Occipital lobe (tissue), 2 donors: ENCODE results near the gene MPZL1. TPM values are rescaled to one million over a fixed set of nuclear protein-coding genes. Genes with fewer than 3 reads are reported as not detected.
A peak's percentile ranks its signal among the peaks of the same experiment; 100 is the strongest.

Experiments used
- DNase-seq: peaks from one replicate; lab custom pipeline; 2025; lab: John Stamatoyannopoulos, UW
- total RNA-seq: library from RNA; depleted of rRNA; stranded (reverse); fragments of >200 nt; gene quantifications from one replicate; pipeline ENCODE4 v1.2.3, GENCODE V29; 2014

The MPZL1 gene
- total RNA-seq, 1 donor from 2014 or later = 278 TPM

DNA sequence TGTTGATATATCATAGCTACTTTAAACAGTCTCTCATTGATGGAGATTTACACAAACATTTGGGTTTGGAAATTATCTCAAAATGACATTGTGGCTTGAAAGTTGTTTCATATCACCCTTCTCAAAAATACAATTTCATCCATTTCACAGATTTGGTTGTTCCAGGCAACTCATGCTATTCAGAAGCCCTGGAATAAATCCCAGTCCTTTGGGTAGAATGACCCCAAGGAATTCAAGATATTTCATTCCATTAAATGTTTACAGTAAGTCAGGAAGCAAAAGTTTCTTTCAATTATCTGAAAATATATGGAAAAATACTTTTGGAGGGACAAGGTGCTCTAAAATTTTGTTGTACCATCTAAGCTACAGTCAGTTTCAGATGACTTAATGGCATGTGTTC, 27.1 kb downstream of the MPZL1 start:
- DNase-seq = no peak

DNA sequence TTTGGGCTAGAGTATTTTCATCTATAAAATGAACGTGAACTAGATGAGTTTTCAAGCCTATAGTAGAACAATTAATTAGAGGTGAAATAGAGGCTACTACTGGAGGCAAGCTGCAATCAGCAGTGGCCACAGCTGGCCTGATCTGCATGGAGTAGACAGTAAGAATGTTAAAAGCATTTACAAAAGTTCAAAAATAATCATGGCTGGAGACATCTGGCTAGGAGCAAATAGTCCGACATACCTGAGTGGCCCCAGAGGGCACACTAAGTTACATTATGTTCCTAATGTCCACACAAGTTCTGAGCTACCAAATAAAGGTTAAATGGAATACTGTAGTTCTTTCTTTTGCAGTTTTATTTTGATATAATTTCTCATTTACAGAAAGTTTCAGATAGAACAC, 28.0 kb downstream of the MPZL1 start:
- DNase-seq = no peak

DNA sequence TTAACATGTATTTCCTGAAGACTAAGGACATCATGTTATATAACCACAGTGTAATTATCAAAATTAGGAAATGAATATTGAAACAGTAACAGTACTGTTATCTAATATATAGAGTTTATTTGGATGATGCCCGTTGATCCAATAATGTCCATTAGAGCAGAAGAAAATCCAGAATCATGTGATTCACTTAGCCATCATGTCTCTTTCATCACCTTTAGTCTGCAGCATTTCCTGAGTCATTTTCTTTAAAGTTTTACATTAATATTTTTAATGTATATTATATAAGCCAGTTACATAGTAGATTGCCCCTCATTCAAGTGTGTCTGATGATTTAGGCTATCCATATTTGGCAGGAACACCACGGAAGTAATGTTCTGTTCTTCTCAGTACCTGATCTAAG, 28.9 kb downstream of the MPZL1 start:
- DNase-seq = no peak

DNA sequence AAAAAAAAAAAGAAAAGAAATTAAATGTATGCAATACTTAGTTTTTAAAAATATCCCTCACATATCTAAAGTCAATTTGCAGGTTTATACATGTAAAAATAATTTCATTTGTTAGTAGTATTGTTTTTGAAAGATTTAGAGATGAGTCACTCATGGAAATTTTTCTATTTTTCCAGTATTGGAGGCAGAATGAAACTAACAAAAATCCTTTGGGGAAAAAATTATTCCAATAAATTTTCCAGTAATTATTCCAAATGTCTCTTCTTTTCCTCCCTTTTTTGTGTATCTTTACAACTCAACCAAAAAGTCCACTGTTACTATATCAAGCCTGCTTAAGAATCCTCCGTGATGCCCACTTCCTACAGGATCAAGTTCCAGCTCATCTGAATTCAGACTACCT, 29.9 kb downstream of the MPZL1 start:
- no peak for DNase-seq

DNA sequence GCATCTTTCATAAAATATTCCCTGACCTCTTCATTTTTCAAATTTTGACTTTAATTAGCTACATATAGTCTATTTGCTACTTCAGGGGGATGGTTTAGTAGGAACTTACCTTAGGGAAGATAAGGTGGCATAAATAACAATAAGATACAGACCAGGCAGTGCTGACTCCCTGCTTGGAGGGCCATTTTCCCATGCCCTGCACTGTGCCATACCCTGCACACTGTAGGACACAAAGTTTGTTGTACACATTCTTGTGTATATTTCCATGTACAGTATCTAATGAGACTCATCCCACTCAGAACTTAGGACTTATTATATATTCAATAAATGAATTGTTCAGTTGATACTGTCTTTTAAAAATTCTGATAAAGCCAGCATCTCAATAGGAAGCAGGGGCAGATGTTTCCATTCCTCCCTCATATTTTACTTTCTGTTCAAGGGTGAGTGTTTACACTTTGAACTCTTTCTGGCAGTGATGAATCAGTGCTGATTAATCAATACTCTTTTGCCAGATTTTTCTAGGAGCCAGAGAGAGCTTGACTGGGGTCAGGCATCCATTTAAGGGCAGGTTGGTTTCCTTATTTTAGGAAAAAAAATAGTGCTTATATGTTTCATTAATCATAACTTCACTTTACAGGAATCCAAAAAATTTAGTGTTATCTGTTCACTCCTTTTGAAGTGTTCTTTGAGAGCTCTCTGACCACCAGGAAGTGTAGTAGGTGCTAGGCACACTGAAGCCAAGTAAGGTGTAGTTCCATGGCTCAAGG, 30.6 kb downstream of the MPZL1 start:
- no peak for DNase-seq

DNA sequence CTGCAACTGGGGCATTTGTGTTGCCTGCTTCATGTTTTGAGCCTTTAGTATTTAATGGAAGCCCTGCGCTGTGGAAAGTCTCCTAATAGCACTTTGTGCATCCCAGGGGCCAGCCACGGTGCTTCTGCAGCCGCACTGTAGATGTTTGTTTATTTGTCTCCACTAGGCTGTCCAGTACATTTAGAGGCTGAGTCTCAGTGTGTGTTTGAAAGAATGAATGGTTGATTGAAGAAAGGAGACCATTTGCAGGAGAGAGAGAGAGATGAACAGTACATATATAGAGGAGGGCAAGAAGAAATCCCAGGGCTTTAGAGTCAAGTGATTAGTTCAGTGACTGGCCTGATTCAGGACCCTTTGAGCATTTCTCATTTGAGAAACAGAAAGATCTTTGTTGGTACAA, 33.9 kb downstream of the MPZL1 start:
- DNase-seq = no peak

DNA sequence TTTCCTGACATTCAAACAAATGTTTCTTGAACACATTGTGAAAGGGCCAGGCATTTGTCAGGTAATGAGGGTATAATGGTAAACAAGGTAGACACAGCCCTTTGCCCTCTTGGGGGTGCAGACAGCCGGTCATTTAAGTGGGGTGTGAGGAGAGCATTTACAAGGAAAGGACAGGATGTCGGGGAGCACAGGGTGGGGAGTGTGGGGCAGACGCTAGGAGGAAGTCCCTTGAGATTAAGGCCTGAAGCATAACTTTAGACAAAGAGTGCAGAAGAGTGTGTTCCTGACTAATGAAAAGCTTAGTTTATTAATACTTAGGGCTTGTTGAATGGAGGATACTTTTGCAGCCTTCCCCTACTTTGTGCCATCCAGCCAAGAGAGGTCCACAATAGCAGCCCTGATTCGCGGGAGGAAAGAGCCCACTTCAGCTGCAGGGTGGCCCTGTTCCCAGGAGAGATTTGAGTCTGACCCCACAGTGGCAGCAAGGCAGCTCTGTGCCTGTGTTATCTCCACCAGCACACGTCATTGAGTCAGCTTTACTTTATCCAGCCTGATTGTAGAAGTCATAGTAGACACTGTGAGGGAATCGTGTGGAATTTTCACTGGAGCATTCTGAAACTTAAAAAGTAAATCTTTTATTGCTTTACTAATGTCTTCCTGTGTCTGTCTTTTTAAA, 35.1 kb downstream of the MPZL1 start:
- DNase-seq = no peak

DNA sequence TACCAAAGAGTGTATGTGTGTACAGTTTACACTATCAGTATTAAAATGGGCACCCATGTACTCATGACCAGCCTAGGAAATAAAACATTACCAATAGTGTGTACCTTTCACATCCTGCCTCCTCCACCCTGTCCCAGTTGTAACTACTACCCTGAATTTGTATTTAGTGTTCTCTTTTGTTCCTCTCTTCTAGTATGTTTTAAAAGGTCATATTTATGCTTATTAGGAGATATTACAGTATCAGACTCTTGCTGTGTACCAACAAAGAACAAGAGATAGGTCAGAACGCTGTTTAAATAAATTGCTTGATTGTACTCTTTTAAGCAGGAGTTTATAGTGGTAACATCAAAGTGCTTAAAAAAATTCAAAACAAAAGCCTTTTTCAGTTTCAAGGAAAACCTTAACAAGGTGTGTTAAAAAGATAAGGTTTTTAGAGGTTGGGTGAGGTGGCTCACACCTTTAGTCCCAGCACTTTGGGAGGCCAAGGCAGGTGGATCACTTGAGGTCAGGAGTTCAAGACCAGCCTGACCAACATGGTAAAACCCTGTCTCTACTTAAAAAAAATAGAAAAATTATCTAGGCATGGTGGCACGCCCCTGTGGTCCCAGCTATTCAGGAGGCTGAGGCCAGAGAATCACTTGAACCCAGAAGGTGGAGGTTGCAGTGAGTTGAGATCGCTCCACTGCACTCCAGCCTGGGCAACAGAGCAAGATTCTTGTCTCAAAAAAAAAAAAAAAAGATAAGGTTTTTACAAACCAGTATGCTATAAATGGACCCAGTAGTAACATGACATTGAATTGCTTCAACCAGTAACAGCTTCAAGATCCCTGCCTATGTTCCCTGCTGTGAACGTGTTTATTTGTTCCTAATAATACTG, 35.9 kb downstream of the MPZL1 start:
- DNase-seq = no peak

DNA sequence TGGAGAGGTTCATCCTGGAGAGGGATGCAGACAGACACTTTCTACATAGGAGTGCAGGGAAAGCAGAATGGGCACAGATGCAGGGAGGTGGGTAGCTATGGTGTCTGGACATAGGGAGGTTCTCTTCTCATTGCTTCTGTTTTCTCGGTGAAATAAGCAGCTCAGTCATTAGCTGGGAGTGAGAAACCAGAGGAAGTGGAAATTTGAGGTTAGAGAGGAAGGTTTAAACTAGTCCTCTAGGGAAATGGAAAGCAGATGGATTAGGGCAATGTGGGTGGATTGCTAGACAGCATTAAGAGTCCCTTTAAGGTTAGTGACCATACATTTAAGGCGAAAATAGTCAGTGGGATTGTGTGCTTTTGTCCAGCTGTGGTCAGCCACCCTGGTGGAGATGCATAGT, 39.6 kb downstream of the MPZL1 start:
- no peak for DNase-seq

DNA sequence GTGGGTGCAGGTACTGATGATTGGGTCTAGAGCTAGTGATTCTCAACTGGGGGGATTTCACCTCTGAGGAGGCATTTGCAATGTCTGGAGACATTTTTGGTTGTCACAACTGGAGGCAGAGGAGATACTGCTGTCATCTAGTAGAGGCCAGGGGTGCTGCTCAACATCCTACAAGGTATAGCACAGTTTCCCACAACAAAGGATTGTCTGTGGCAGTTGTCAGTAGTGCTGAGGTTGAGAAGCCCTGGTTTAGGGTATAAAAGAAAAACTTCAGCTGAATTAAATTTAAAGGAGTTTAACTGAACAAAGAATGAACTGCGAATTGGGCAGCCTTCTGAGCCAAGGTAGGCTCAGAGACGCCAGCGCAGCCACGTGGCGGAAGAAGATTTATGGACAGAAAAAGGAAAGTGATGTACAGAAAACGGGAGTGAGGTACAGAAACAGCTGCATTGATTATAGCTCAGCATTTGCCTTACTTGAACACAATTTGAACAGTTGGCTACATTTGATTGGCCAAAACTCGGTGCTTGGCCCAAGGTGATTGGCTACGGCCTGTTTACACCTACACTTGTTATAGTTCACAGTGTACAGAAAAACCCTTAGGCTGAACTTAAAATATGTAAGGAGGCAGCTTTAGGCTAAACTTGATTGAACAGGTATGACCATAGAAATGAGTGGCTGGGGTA, 40.4 kb downstream of the MPZL1 start:
- no peak for DNase-seq

DNA sequence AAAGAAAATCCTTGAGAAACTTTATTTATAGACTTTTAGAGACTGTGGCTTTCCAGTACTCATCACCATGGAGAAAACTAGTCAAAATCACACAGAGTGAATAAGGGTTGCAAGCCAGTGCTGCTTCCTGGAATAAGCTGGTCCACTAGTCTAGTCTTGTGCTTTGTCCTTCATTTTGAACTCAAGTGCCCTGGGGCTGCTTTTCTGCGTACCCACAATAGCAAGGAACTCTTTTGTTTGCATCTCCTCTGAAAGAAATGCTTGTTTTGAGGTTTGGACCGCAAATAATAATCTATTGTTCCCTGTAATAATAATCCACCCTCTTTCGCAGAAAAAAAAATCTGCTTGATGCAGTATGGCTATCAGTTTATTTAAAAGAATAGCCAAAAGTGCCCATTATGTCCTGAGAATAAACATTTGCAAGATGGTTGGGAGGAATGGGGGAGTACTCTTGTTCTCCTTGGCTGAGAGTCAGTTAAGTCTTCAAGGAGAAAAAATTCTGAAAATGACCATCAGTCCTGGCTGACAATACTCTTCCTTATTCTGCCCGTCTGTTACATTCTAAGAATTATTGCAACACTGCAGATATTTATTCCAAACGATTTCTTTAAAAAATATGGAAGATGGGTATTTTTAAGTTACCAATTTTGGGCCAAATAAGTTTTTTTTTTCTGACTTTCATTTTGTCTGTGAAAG, 41.9 kb downstream of the MPZL1 start:
- peak; percentile 25 for DNase-seq

DNA sequence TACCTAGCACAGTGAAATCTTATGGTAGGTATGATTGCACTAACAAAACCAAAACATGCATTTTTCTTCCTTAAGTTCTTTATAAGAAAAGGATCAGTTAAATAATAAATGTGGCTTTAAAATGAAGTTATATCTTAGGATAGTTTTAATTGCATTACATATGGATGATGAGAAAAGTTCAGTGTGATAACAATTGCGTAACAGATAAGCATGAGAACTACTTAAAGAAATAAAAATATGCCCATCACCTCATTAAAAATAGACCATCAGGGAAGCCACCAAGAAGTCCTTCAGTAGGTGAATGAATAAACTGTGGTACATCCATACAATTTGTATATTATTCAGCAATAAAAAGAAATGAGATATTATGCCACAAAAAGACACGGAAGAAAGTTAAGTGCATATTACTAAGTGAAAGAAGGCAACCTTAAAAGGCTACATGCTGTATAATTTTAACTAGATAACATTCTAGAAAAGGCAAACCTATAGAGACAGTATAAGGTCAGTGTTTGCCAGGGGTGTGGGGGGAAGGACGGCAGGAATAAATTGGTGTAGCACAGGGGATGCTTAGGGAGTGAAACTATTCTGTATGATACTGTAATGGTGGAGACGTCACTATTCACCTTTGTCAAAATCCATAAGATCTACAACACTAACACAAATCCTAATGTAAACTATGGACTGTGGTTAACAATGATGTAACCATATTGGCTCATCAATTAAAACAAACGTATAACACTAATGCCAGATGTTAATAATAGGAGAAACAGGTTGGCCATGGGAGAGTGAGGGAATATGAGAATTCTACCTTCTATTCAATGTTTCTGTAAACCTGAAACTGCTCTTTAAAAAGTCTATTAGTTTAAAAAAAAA, 42.9 kb downstream of the MPZL1 start:
- DNase-seq = no peak

DNA sequence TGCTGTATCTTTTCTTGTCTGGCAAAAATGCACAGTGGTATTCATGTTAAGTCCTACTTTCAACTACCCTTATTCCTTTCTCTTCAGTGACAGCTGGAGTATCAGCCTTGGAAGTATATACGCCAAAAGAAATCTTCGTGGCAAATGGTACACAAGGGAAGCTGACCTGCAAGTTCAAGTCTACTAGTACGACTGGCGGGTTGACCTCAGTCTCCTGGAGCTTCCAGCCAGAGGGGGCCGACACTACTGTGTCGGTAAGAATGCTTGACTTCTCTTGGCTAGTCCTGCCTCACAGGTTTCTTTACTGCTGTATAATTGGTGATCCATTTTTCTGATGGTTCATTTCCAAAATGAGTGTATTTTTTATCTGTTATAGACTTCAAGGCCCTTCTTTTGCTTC, 43.7 kb downstream of the MPZL1 start:
- DNase-seq = no peak

DNA sequence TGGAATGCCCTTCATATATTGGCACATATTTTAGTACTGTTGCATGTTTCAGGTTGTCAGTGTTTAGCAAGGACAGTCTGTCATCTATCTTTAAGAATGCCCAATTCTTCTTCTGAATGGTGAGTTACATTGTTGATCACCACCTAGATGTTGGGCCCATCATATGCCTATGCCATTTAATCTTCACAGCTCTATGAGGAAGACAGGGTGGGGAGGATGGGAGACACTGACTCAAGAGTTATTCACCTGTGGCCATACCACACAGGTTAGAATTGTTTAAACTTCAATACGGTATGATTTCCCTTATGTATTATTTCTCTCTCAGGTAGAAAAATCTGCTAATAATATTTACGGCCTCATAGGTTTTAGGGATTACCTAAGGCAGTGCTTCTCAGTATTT, 44.8 kb downstream of the MPZL1 start:
- no peak for DNase-seq

DNA sequence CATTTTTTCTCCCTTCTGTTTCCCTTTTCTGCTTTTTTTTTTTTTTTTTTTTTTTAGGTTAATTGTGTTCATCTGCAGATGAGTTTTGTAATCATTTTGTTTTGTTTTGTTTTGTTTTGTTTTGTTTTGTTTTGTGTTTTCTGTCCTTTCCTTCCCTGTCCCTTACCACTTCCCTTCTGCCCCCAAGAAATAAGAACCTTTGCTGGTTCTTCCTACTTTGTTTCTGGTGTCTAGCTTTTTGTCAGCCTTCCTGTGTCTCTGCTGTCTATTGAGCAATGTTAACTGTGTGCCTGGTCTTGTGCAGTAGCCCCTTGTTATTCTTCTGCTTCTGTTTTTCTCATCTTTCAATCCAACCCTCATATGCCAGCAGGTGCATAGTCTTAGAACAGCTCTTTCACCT, 46.0 kb downstream of the MPZL1 start:
- DNase-seq = no peak

DNA sequence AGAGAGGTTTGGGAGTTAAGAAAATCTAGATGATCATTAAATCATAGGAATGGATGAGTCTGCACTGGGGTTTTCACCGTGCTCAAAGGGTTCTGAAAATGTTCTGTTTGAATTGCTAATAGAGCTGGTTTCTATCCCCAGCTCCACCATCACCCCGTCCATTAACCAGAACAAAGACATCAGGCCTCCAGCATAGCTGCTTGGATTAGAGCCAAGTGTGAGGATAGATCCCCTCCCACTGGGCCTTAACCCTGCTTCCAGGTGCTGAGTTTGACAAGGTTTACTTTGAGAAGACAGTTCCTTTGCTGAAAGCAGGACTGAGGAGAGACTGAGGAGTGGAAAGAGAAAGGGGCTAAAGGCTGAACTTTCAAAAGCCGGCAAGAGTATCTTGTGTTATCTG, 48.3 kb downstream of the MPZL1 start:
- DNase-seq = no peak

DNA sequence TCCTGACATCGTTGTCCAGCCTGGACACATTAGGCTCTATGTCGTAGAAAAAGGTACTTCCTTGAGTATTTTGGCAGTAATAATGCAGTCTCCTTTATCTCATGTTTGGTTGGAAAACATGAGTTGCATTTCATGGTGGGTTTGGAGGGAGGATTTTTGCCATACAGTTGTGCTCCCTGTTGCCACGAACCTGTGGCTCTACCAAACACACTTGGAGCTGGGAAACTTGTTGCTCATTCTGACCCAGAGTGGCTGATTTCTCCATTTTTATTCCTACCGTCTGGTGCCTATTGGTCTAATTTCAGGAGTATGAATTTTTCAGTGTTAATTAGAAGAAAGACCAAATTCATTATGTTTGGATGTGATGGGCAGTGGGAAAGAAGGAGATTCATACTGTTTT, 50.7 kb downstream of the MPZL1 start:
- DNase-seq = no peak

DNA sequence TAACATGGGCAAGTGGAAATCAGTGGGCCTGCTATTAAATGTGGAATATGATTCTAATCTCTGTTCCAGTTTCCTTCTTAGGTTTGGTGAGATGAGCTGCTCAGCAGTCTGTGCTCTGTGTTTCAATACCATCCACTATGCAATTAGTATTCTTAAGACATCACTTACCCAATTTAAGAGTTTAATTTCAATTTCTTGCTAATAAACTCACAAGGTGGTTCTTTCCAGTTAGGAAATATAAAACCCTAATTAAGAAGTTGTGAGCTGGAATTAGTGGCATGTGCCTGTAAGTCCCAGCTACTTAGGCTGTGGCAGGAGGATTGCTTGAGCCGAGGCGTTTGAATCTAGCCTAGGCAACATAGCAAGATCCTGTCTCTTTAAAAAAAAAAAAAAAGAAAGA, 51.7 kb downstream of the MPZL1 start:
- no peak for DNase-seq

DNA sequence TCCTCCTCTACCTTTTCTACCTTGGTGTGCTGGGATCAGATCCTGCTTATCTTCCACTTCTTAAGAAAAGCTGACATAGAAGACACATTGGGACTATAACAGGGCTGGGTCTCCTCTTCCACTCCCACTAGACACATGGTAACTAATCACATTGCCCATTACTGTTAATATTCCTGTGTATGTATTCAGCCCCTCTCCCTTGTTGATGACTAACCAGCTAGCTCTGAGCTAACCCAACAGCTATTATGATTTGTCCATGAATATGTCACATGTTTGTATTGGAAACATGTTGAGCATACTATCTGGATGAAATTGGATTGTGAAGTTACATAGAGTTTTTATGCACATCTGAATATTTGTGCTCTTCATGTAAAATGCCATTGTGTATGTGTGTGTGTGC, 52.9 kb downstream of the MPZL1 start:
- no peak for DNase-seq

DNA sequence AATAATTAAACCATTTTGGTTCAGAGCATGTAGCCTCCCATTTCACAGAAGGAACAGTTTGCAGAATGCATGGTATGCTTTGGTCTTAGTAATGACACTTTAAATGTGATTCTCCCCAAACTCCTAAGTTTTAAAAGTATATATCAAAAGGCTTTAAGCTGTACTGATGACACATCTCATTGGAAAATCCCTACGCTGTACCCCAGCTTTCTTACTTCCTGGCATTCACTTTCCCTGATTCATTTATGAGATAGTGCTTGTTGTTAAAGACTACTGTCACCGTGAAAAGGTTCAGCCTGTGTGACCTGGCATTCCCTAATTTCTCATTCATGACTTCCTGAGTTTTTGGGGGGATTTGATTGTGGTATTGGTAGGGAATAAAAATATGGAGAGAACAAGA, 53.4 kb downstream of the MPZL1 start:
- DNase-seq = no peak
